Measurements from ENCODE around the gene KCNK18.

KCNK18 gene

GRCh38 chr10:117197189-117197588 lies at the start of gene KCNK18:
KCNK18 (plus strand) TSS chr10:117197489; CDS start chr10:117197489, 0 bp downstream.
- no peak for DNase-seq

GRCh38 chr10:117148284-117148683 lies 49.0 kb upstream of the KCNK18 start:
- no peak for DNase-seq

DNA sequence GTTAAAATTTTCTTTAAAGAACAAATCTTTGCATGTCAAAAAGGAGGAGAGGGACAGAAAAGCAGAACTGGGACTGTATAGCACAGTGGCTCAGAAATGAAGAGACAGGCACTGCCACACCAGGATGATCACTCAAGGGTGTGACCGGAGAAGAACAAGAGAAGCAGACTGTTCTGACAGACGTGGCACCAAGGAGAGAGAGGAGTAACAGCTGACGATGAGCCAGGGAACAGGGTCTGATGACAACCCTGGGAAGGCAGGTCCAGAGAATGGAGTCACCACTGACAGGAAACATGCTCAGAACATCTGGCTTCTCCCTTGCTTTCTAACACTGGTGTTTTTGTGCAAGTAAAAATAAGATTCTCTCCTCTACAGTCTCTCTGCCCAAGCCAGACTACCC lies 44.6 kb upstream of the KCNK18 start:
- DNase-seq: no peak

DNA sequence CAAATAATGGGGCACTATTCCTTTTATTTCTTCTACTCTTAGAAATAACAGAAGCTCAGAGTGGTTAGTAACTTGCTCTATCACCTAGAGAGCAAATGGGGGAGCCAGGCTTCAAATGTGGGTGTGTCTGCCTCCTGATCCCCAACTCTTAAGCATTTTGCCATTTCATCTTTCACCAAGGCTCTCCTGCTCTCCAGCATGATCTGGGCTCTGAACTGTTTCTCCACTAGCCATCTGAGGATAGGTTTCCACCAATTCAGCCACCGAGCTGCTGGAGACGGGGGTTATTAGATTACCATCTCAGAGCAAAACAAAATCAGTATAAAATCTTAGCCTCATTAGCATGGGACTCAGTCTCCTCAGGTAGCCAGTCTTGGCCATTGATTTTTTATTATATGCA lies 39.0 kb upstream of the KCNK18 start:
- no peak for DNase-seq

- DNase-seq: no peak
Measured at GRCh38 chr10:117159390-117159789, 37.9 kb upstream of the KCNK18 start.

DNA sequence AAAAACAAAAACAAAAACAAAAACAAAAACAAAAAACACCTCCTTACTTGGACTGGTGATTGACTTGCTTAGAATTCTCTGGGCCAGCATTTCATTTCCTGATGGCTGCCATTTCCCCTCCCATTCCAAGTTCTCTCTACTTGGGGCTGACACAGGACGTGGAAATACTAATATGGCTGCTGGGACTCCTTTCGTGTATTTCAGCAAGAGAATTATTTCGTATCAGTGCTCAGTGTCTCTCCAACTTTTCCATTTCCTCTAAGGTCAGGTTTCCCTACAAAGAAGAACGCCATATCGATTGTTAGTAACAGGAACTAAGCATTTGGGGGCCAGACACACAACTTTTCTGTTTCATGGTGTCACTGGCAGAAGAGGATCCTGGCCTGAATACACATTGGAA lies 36.7 kb upstream of the KCNK18 start:
- DNase-seq: no peak

- DNase-seq: no peak
Measured at GRCh38 chr10:117161386-117162033, 35.8 kb upstream of the KCNK18 start.

DNA sequence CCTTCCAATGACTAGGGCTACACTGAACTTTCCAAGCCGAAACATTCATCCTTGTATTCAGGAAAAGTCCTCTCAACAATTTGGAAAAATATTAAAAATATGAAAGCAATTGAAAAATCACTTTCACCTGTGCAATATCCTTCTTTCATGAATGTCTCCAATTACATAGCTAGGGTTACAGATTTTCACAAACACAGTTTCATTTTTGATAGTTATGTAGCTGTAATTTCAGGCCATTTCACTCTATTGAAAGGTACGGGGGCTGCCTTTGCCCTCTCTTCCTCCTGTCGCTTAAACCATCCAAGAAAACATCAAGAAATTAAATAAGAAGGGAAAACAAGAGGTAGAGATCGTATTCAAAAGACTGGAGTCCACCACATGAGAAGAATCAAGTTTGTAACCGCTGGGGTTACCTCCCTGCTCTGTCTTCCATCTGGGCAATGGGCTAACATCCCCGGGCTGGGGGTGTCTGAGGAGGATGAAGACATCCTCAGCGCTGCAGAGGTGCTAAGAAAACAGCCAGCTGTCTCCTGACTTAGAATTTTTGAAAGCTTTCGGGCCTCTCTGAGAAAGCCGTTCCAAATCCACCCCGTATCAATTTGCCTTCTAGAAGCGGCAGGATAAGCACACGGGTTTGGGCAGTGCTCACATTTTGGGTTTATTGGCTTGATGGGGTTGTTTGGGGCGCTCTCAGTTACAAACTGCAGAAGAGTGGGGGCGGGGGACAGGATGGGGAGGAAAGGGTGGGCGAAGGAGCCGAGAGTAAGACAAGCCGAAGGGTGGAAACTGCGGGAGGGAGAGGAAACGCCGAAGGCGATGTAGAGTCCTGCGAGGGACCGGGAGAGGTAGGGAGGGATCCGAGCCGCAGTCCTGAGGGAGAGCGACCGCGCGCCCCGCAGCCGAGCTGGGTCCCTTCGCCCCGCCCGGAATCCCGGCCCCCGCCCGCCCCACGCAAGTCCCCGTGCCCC lies 34.9 kb upstream of the KCNK18 start:
- DNase-seq: no peak

DNA sequence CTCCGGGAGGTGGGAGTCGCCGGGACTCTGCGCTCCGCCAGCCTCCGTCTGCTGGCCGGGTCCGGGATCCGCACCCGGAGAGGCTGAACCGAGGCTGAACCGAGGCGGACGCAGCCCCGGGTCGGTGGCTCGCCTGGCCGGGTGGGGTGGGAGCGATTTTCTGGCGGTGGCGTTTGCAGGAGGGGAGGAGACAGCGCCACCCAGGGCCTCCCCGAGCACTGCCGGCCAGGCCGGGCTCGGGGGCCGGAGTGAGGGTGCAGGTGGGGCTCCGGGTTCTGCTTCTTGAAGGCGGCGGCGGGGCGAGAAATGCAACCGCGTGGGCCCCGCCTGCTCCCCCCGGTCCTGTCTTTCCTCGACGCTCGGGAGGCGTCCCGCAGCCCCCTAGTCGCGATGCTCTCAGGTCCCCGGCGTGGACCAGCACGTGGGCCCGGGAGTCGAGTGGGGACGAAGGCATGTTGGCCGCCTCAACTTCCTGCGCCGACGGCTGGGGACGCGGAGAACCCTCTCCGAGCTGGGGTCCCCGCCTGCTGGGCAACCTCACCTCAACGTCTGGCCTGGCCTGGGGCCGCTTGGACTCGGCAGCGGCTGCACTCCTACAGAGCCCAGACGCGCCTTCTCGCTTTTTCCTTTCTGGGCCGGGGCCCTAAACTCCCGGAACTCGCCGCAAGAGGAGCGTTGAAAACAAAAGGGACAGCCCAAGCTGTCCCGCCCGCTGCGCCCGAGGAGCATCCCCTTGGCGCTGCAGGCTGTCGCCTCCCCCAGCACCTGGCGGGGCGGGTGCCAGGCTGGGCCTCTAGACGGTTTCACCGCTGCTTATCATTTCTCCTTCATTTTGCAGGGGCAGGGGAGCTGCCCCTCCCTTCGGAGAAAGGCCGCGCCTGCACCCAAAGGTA lies 34.0 kb upstream of the KCNK18 start:
- no peak for DNase-seq

DNA sequence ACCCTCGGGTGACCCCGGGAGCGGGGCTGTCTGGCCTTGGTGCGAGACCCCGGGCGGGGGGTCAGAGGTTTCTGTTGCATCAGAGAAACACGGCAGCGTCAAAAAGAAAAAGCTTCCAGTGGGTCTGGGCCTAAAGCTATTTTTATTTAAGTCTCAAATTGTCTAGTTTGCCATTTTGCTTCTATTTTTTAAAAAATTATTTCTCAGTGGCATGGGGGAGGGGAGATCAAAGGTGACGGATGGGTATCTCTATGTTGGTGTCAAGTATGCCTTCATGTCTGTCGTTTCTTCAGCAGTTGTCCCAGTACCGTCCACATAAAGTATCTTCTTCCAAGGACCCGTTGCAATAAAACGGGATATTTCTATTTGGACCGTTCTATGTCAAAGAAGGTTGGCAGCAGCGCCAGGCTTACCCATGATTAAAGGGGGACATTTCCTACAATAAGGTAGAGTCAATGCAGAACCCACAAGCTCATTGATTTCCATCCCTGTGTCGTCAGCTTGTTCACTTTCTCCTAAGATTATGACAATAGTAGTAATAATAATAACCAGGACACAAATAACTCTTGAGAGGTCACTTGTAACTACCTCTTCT lies 33.2 kb upstream of the KCNK18 start:
- DNase-seq: no peak

- no peak for DNase-seq
Measured at GRCh38 chr10:117164592-117165537, 32.4 kb upstream of the KCNK18 start.

DNA sequence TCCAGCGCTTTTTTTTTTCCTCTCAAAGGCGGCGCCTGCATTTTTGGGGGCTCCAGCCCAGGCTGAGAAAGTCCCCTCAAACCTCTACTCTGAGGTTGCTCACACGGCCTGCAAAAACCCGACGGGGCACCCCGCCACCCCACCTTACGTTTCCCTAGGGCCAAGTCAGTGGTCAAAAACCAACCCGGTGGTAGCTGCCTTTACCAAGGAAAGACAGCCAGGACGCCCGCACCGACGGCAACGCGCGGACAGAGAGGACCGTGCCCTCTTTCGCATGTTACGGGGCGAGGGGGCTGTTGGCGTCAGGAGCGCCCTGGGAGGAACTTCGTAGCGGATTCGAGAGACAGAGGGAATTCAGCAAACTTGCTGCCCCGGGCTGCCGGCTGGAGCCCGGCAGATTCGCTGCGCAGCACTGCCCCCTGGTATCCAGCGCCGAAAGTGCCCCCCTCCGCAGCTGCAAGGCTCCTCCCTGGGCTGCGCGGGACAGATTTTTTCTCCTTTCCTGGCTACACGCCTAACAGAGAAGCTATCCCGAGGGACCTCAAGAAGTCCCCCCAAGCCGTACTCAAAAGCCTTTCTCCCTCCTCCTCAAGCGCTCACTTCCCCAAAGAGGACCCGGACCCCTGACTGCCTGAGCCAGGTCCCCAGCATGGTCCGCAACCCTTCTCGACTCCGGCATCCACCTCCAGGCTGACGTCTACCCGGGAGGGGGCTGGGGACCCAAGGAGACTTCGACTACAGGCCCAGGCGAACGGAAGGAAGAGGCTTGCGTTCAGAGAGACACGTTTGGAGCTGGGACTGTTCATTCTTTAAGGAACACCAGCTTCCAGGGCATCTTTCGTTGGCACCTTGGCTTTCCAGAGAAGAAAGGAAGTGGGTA lies 31.5 kb upstream of the KCNK18 start:
- DNase-seq: peak; percentile 43

- no peak for DNase-seq
Measured at GRCh38 chr10:117166418-117167345, 30.6 kb upstream of the KCNK18 start.

- DNase-seq: no peak
Measured at GRCh38 chr10:117167346-117167788, 29.9 kb upstream of the KCNK18 start.

- DNase-seq: peak; percentile 34
Measured at GRCh38 chr10:117167789-117168674, 29.3 kb upstream of the KCNK18 start.

- no peak for DNase-seq
Measured at GRCh38 chr10:117168729-117169128, 28.6 kb upstream of the KCNK18 start.

- DNase-seq: no peak
Measured at GRCh38 chr10:117169480-117169879, 27.8 kb upstream of the KCNK18 start.

GRCh38 chr10:117170244-117170643 lies 27.0 kb upstream of the KCNK18 start:
- DNase-seq: peak; percentile 38

Measured in HCEC 1CT (cell line).